ENCODE measurements around the gene THRB.

The THRB gene

GRCh38 chr3:24372559-24373197 is 122.0 kb downstream of the THRB start:
- DNase-seq = no peak

- DNase-seq = no peak
Observed at GRCh38 chr3:24370352-24371090, 124.1 kb downstream of the THRB start.

- DNase-seq = no peak
Observed at GRCh38 chr3:24368605-24369004, 126.0 kb downstream of the THRB start.

GRCh38 chr3:24367664-24368264 is 126.9 kb downstream of the THRB start:
- no peak for DNase-seq

- DNase-seq = no peak
Observed at GRCh38 chr3:24367216-24367615, 127.4 kb downstream of the THRB start.

- DNase-seq = no peak
Observed at GRCh38 chr3:24365168-24365567, 129.5 kb downstream of the THRB start.

GRCh38 chr3:24364359-24364758 is 130.3 kb downstream of the THRB start:
- no peak for DNase-seq

- no peak for DNase-seq
Observed at GRCh38 chr3:24363242-24363641, 131.4 kb downstream of the THRB start.

GRCh38 chr3:24361623-24362022 is 133.0 kb downstream of the THRB start:
- no peak for DNase-seq

- no peak for DNase-seq
Observed at GRCh38 chr3:24360957-24361356, 133.7 kb downstream of the THRB start.

GRCh38 chr3:24359645-24360462 is 134.8 kb downstream of the THRB start:
- no peak for DNase-seq

GRCh38 chr3:24359102-24359501 is 135.5 kb downstream of the THRB start:
- no peak for DNase-seq

GRCh38 chr3:24357635-24358034 is 137.0 kb downstream of the THRB start:
- no peak for DNase-seq

- DNase-seq = no peak
Observed at GRCh38 chr3:24355806-24356205, 138.8 kb downstream of the THRB start.

GRCh38 chr3:24354230-24354629 is 140.4 kb downstream of the THRB start:
- no peak for DNase-seq

- no peak for DNase-seq
Observed at GRCh38 chr3:24352893-24353553, 141.6 kb downstream of the THRB start.

- no peak for DNase-seq
Observed at GRCh38 chr3:24351779-24352469, 142.7 kb downstream of the THRB start.

GRCh38 chr3:24349367-24350019 is 145.2 kb downstream of the THRB start:
- DNase-seq = no peak

GRCh38 chr3:24348348-24348747 is 146.3 kb downstream of the THRB start:
- DNase-seq = no peak

- DNase-seq = no peak
Observed at GRCh38 chr3:24344784-24345439, 149.7 kb downstream of the THRB start.
